Natural killer cell (primary cell): ENCODE data around the gene FBL. TPM values are rescaled to one million over a fixed set of nuclear protein-coding genes. Genes with fewer than 3 reads are reported as not detected.

ENCODE experiments used
- ATAC-seq, 3 donors: fragments of 150-1000 bp in 2 of 3; fragments of 200-7000 bp in 1 of 3; cut with Tn5 transposase; 1 replicate in 1 of 3; 2 replicates in 2 of 3; pipeline ENCODE4 v1.10.0; 2021; ENCODE audit warnings: mild to moderate bottlenecking in 2 of 3, moderate library complexity in 2 of 3
- DNase-seq, 2 donors: peaks; one replicate each; pipeline versions ENCODE4 v3.0.0 to v3.0.0-alpha.2; 2013 to 2021; ENCODE audit warnings: mixed read lengths in 1 of 2
- H3K27ac ChIP-seq: one replicate; pipeline ENCODE4 v1.5.1; 2013; ENCODE audit warnings: mild to moderate bottlenecking, low read length
- H3K27me3 ChIP-seq: one replicate; pipeline ENCODE4 v1.6.1; 2013; ENCODE audit warnings: low read length; ENCODE audit not compliant: control insufficient read depth, insufficient read depth
- H3K36me3 ChIP-seq: one replicate; pipeline ENCODE4 v1.6.1; 2013; ENCODE audit warnings: low read length; ENCODE audit not compliant: control insufficient read depth, insufficient read depth
- H3K4me1 ChIP-seq: one replicate; pipeline ENCODE4 v1.6.1; 2013; ENCODE audit warnings: low read length; ENCODE audit not compliant: control insufficient read depth, insufficient read depth
- H3K4me3 ChIP-seq: one replicate; pipeline ENCODE4 v1.5.1; 2013; ENCODE audit warnings: low read length
- H3K9me3 ChIP-seq: one replicate; pipeline ENCODE4 v1.6.1; 2013; ENCODE audit warnings: low read length; ENCODE audit not compliant: control insufficient read depth, insufficient read depth
- H3K27ac Mint-ChIP-seq, 2 donors: one replicate each; pipeline ENCODE4 v1.8.0; 2022; ENCODE audit warnings: mild to moderate bottlenecking in 2 of 2, mixed read lengths in 2 of 2, moderate library complexity in 1 of 2
- H3K27me3 Mint-ChIP-seq, 2 donors: one replicate each; pipeline ENCODE4 v1.8.0; 2022; ENCODE audit warnings: low read depth in 2 of 2, mixed read lengths in 2 of 2
- H3K36me3 Mint-ChIP-seq: one replicate; pipeline ENCODE4 v1.8.0; 2022; ENCODE audit warnings: mixed read lengths
- H3K4me1 Mint-ChIP-seq, 2 donors: one replicate each; pipeline ENCODE4 v1.8.0; 2022; ENCODE audit warnings: mixed read lengths in 2 of 2
- H3K4me3 Mint-ChIP-seq: one replicate; pipeline ENCODE4 v1.8.0; 2022; ENCODE audit warnings: mild to moderate bottlenecking, moderate library complexity, mixed read lengths
- H3K9me3 Mint-ChIP-seq, 2 donors: one replicate each; pipeline ENCODE4 v1.8.0; 2022; ENCODE audit warnings: mixed read lengths in 2 of 2
- CTCF ChIP-seq: fragments of 200-600 bp; IDR thresholded peaks from one replicate; pipeline ENCODE4 v1.8.0; 2022; ENCODE audit warnings: antibody characterized with exemption
- WGBS: methylation state at CpG from one replicate; pipeline ENCODE4 v1.1.7; 2013; ENCODE audit warnings: missing lambda C conversion rate; ENCODE audit not compliant: insufficient coverage; 5-methylcytosine and 5-hydroxymethylcytosine counted together
- intact Hi-C: fragments of 100-400 bp; cut with micrococcal nuclease; formaldehyde crosslinking; loops from one replicate; pipeline ENCODE4 v1.14.2; 2022
- total RNA-seq, 4 donors: library from RNA; stranded (reverse); fragments of 120-200 nt in 1 of 4; gene quantifications; one replicate each; pipeline versions ENCODE4 v1.2.3 to v1.2.4, GENCODE V29; 2013 to 2022

Gene FBL
- total RNA-seq, 3 donors from 2014 or later (not counting 1 experiment from before 2014, with no cell fraction given), result 181 to 213 (median 201) TPM

GRCh38 chr19:39807846-39808364, 38.3 kb downstream of the FBL start:
- DNase-seq (no peak), ATAC-seq (no peak)
- Histone ChIP-seq H3K4me3 (no peak overlapping the region), H3K4me1 (no peaks in the 10 kb centered on the region), H3K27ac (no peak overlapping the region), H3K9me3 (no peaks in the 10 kb centered on the region), H3K27me3 (no peaks in the 10 kb centered on the region), H3K36me3 (no peaks in the 10 kb centered on the region)
- H3K4me1 Mint-ChIP-seq, result no peaks in the 10 kb centered on the region
- H3K4me3 Mint-ChIP-seq, result no peak overlapping the region
- intact Hi-C loops, result no loop called here
- WGBS, result 84% methylated on average over 3 of the region's 5 CpGs
- no peaks in the 10 kb centered on the region for H3K36me3 Mint-ChIP-seq
- no peak for TF ChIP-seq CTCF
- H3K9me3 Mint-ChIP-seq, result no peaks in the 10 kb centered on the region
- no peak overlapping the region for H3K27ac Mint-ChIP-seq
- H3K27me3 Mint-ChIP-seq, result peaks cover 0 to 2% of the 10 kb centered on the region in 2 donors

GRCh38 chr19:39805104-39805503, 41.1 kb downstream of the FBL start:
- TF ChIP-seq CTCF, result no peak
- Mint-ChIP-seq H3K27ac (no peak overlapping the region), H3K4me3 (no peak overlapping the region), H3K4me1 (no peaks in the 10 kb centered on the region), H3K36me3 (no peaks in the 10 kb centered on the region), H3K27me3 (peaks cover 7 to 11% of the 10 kb centered on the region in 2 donors), H3K9me3 (no peaks in the 10 kb centered on the region)
- Histone ChIP-seq H3K4me3 (no peak overlapping the region), H3K4me1 (no peaks in the 10 kb centered on the region), H3K27me3 (no peaks in the 10 kb centered on the region), H3K9me3 (no peaks in the 10 kb centered on the region), H3K36me3 (no peaks in the 10 kb centered on the region), H3K27ac (no peak overlapping the region)
- WGBS, result 77% methylated on average over 5 of the region's 5 CpGs
- intact Hi-C loops, result no loop called here
- ATAC-seq, result no peak
- DNase-seq, result no peak

GRCh38 chr19:39802958-39803357, 43.2 kb downstream of the FBL start:
- DNase-seq (no peak), ATAC-seq (no peak)
- Mint-ChIP-seq H3K36me3 (no peaks in the 10 kb centered on the region), H3K27me3 (peaks cover 10 to 11% of the 10 kb centered on the region in 2 donors), H3K4me3 (no peak overlapping the region), H3K4me1 (no peaks in the 10 kb centered on the region), H3K9me3 (no peaks in the 10 kb centered on the region), H3K27ac (no peak overlapping the region)
- no peaks in the 10 kb centered on the region for H3K27me3 ChIP-seq
- 53% methylated on average over 4 of the region's 4 CpGs for WGBS
- no peaks in the 10 kb centered on the region for H3K4me1 ChIP-seq
- H3K36me3 ChIP-seq, result no peaks in the 10 kb centered on the region
- intact Hi-C loops, result no loop called here
- H3K27ac ChIP-seq, result no peak overlapping the region
- no peak overlapping the region for H3K4me3 ChIP-seq
- no peak for TF ChIP-seq CTCF
- no peaks in the 10 kb centered on the region for H3K9me3 ChIP-seq

GRCh38 chr19:39797083-39797482, 49.1 kb downstream of the FBL start:
- Histone ChIP-seq H3K27ac (no peak overlapping the region), H3K27me3 (no peaks in the 10 kb centered on the region), H3K36me3 (no peaks in the 10 kb centered on the region), H3K9me3 (no peaks in the 10 kb centered on the region), H3K4me3 (no peak overlapping the region), H3K4me1 (peaks cover 9% of the 10 kb centered on the region)
- Mint-ChIP-seq H3K4me1 (peaks cover 0 to 5% of the 10 kb centered on the region in 2 donors), H3K36me3 (no peaks in the 10 kb centered on the region), H3K4me3 (no peak overlapping the region), H3K27me3 (peaks cover 11 to 17% of the 10 kb centered on the region in 2 donors), H3K9me3 (no peaks in the 10 kb centered on the region), H3K27ac (no peak overlapping the region)
- TF ChIP-seq CTCF, result no peak
- no peak for ATAC-seq
- DNase-seq, result no peak
- WGBS, result no CpG with 5 or more reads among the region's 2 CpGs
- intact Hi-C loops, result no loop called here
